SK-N-DZ (cell line): Measurements from ENCODE around the gene USP48.

Source experiments
- DNase-seq: peaks from one replicate; pipeline ENCODE4 v3.0.0-alpha.2; 2015; ENCODE audit warnings: low spot score

USP48 gene

DNA sequence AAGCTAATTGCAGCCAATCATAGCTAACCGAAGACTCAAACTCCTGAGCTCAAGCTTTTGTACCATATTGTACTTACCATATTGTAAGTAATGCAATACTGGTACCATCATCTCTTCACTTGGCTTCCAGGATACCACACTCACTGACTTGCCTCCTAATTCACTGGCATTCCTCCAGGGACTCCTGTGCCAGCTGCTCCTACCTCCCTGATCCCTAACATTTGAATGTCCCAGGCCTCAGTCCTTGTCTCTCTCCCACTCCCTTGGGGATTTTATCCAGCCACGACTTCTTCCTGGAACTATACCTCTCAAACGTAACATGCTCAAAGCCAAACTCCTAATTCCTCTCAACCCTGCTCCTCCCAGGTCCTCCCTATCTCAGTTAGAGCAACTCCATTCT is 33.8 kb downstream of the USP48 start:
- no peak for DNase-seq

DNA sequence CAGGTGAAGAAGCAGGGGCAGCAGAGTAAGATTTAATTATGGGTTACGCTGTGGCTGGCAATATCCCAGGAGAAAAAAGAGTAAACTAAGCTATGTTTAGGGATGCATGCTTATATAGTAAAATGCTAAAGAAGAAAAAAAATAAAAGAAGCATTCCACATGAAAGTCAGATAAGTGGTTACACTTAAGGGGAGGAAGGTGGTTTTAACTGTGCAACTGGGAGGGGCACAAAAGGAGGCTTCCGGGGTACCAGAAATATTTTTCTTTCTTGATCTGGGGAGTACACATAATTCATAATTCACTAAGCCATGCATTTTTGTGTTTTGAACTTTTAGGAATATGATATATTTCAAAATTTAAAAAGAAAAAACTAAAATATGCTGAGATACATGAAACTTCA is 39.5 kb downstream of the USP48 start:
- DNase-seq = no peak

DNA sequence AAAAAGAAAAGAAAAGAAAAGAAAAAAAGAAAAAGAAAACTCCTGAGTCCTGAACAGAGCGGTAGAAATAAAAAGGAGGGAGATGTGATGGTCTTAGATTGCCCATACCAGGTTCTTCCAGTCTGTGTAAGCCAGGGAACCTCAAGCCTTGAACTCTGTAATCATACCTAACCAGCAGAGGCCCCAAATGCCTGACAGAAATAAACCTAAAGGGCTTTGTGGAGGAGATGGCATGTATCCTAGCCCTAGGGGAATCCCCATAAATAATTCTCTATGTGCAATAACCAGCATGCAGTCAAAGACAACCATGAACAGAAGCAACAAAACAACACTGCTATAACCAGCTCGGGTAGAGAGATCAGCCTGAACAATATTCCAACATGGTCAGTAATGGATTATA is 40.4 kb downstream of the USP48 start:
- DNase-seq = no peak

DNA sequence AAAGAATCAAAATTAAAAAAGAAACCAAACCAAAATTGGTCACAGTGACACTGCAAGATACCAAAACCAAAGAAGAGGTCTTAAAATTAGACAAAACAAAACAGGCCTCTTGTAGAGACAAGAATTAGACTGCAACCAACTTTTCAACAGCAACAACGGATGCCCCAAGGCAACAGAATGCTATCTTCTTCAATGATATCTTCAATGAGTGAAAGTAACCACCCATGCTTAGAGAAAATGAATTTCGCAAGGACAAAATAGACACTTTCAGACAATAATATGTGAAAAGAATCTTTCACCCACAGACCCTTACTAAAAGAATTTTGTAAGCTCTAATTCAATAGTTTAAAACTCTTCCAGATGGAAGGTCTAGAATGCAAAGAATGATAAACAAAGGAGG is 41.7 kb downstream of the USP48 start:
- no peak for DNase-seq

DNA sequence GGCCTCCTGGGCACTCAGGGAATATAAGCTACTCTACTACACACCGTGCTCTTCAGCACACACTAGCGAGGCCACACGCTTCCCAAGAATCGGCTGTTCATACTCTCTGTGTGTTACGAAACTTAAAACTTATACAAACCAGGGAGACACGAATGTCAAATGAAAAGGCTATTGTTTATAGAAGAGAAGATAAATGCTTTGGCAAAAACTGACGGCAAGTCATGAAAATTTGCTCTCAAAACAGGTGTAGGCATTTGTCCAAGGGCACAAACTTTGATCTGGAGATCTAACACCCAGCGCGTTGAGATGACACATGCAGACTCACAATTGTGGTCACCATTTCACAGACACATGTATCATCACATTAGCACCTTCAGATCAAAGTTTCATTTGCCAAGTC is 46.1 kb downstream of the USP48 start:
- no peak for DNase-seq

DNA sequence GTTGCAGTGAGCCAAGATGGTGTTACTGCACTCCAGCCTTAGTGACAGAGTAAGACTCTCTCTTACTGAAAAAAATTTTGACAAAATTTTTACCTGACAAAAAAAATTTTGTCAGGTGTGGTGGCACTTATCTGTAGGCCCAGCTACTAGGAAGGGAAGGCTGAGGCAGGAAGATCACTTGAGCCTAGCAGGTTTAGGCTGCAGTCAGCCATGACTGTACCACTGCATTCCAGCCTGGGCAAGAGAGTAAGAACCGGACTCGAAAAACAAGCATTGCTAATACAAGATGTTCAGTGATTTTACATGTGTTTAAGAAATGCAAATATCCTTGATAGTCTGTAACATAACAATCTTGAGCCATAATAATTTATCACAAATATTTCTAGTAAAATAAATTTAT is 46.9 kb downstream of the USP48 start:
- no peak for DNase-seq

DNA sequence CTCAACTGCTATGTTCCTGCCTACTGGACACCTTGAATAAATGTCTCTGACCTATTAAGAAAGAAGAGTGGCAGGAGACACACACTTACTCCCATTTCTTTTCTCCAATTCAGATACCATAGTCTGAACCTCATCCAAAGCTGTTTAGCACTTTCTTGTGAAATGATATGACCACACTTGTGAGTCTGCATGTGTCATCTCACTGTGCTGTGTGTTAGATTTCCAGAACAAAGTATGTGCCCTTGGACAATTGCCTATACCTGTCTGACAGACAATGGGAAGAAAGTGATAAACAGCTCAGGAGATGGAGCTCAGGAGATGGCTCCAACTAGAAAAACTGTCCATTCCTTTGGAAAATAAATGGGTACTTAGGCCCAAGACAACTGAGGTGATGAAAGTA is 48.4 kb downstream of the USP48 start:
- DNase-seq = no peak

DNA sequence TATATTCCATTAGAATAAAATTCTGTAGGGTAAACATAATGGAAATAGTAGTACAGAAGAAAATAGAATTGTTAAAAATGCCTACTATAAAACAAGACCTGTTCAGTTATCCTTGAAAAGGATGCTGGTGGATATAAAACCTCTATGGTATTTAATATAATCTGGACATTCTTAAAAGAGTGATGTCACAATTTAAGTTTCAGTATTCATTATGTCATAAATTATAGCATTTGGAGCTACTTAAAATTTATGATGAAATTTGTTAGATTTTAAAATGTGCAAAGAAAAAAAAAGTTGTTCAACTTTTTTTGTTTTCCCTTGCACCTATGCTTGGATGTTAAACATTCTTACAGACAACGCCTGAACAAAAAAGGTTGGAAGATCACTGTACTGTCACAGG is 50.3 kb downstream of the USP48 start:
- no peak for DNase-seq

DNA sequence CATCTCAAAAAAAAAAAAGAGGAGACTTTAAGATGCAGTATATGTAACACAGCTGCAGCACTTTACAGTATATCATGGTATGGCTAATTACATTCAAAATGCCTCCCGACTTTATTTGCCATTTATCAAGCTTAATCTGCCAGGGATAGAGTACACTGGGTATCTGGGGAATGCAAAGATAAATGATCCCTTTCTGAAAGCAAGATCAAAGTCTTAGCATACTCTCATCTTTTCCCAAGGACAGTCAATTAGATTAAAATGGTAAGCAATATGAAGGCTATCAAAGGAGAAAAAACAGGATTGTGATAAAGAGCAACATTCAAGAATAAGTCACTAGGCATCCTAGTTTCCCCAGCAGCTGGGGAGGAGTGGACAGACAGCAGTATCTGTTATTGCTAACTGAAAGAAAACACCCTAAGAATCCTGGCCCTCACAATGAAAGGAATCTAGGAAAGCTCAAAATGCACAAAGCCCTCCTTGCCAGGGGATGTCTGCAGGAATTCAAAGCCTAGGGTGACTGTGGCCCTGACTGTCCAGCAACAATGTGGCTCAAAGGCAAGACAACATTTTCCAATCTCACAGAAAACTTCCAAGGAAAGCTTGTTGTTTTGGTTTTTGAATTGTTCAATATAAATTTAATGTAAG is 57.1 kb downstream of the USP48 start:
- DNase-seq = peak; percentile 45

DNA sequence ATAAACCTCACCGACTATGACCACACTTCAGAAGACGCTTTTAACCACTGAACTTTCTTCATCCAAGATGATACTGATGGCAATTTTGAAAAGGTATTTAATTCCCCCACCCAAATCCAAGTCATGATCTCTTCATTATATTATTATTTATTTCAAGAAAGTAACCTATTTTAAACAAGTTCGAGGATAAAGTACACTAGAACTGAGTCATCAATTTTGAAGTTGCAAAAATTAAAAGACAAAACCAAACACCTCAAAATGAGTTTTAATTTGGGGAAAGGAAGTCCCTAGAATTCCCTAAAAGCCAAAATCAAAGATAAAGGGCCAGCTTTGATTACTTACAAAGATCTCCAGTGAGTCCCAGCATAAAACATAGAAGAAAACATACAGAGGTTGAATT is 58.4 kb downstream of the USP48 start:
- DNase-seq = no peak

DNA sequence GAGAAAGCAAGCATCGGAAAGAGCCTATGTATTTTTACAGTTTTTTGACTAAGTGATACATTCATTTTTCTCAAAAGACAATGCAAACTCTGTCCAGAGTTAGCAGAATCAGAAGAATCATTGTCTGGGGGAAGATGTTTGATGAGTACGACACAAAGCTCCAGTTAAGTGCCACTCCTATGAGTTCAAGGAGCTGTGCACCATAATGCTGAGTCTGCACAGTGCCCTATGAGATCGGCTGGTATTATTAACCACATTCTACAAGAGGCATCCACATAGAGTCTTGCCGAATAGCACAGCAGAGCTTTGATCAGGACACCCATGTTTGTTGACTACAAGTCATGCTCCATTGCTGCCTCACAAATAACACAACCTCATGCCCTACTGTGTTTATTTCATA is 58.9 kb downstream of the USP48 start:
- DNase-seq = no peak

DNA sequence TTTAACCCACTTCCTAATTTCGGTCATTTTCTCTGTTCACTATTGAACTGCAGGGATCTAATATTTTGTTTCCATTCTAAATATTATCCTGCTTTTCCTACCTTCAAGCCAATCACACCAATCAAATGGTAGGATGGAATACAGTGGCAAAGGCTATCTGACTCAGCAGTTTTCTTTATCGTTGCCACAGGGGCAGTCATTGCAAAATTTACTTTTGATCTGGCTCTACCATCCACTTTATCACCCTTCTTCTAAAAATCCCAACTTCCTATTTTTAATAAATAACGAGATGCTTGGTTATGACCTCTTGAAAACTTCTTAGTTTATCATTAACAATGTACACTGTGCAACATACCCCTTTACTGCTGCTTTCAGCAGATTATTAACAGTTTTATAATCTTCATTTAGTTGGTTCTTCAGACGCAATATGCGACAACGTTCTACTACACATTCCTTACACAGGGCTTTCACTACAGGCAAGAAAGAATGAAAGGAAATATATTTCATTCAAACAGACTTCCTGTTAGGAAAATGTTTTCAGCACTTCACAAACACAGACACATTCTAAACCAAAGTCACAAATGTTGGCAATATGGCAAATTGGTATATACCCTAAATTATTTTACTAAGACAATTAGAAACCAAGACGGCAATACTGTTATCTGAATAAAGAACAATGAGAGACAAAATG is 61.5 kb downstream of the USP48 start:
- no peak for DNase-seq

DNA sequence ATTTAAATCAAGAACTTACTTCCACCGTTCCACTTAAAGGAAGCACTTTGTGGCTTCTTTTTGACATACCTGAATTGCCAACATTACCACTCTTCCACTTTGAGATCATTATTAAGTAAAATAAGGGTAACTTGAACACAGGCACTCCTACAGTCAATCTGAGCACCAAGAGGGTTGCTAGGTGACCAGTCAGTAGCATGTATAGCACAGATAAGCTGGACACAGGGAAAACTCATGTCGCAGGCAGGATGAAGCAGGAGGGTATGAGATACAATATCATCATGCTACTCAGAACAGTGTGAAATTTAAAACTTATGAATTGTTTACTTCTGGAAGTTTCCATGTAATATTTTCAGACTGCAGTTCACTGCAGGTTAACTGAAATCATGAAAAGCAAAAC is 66.8 kb downstream of the USP48 start:
- no peak for DNase-seq

DNA sequence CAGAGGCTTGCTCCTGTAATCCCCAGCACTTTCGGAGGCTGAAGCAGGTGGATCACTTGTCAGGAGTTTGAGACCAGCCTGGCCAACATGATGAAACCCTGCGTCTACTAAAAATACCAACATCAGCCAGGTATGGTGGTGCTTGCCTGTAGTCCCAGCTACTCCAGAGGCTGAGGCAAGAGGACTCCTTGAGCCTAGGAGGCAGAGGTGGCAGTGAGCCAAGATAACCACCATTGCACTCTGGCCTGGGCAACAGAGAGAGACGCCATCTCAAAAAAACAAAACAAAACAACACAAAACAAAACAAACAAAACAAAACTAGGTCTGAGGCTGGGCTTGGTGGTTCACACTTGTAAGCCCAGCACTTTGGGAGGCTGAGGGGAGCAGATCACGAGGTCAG is 75.1 kb downstream of the USP48 start:
- DNase-seq = no peak

DNA sequence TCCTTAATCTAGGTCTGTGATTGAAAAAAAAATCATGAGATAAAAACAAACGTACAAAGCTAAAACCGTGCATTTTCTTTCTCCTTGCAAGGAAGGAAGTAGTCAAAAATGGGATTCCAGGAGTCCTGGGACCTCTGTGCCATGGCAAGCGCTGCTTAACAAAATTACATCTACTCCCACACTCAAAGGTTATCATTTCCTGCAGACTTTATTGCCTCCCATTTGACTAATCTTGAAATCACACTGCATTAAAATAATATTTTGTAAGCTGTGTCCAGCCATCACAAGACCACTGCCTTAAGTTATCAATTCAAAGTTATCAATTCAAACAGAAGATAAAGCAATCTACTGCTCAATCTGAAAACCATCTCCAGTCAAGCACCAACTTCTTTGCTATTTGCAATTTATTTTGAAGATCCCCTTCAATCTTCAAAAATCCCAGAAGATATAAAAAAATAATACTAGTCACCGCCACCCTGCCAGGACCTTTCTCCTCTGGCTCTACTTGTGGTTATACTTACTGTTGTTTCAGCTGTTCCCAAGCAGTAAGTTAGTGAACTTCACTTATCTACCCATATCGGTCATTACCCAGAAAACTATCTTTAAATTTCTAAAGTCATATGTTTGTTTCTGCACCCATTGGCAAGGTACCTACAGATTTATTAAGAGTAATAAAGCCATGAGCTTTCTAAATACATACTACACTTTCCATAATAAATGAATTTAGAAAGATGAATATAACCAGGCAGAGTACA is 75.7 kb downstream of the USP48 start:
- DNase-seq = no peak

DNA sequence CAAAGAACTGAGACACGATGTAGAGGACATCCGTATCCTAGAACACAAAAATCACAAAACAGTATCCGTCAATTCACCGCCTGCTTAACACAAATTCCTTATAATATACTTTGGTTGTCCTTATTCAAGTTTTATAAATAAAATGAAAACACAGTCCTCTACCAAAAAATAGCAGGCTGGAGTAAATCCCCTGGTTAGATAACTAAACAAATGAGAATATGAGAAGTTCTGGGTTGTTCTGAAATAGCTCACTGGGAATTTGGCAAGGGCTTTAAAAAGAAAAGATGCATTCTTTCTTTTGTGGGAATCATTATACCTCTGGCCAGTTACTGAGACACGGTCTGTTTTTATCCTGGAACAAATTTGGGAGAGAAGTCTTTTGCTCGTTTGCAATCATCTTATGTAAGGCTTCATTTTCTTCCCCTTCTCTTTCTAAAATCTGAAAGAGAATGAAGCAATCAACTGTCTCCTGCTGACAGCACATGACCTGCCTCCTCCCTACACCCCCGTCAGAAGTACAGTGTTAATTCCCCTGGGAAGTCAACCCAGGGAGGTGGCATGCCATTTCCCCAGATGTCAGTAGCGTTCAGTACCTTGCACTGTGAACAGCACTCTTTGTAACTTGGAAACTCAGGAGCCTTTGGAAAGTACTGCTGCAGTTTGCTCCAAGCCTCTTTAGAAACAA is 76.7 kb downstream of the USP48 start:
- no peak for DNase-seq

DNA sequence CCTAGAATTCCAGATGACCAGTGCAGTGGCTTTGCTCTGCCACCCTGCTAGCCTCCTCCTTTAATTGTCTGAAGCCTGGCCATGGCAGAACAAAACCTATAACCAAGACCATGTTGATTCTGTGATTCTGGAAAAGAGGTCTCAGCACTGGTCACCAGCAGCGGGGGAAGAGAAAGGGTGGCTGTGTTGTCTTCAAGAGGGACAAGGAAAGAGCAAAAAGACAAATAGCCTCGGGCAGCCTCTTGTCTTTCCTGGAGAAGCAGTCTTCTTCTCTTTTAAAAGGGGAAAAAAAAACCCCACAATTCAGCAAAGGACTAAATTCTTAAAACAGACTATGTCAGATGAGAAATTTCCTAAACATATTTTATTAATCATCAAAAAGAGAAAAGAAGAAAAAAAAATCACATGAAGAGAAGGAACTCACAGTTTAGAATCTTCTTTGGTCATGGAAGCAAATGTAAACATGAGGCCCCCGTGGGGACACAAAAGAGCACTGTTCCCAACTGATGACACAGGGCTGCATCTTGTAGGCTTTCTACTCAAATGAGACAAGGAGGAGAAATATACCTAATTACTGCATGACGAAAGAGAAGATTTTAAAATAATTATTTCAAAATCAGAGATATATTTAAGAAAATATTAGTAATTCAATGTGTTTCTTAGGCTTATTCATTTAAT is 77.5 kb downstream of the USP48 start:
- DNase-seq = no peak

DNA sequence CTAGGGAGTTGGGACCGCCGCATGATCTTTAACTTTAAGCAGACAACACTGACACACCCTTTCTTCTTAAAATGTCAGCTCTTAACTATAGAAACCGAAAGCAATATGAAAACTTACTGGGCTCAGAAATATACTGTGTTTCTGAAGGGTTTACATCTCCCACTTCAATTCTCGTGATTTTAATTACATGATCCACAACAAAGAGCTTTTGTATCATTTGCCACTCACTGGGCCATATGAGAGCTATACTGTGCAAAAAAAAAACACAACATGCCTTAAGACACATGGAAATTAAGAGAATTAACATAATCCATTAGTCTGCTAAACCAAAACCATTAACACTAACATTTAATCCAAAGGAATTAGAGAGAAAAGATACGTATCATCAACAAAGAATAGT is 78.8 kb downstream of the USP48 start:
- no peak for DNase-seq

DNA sequence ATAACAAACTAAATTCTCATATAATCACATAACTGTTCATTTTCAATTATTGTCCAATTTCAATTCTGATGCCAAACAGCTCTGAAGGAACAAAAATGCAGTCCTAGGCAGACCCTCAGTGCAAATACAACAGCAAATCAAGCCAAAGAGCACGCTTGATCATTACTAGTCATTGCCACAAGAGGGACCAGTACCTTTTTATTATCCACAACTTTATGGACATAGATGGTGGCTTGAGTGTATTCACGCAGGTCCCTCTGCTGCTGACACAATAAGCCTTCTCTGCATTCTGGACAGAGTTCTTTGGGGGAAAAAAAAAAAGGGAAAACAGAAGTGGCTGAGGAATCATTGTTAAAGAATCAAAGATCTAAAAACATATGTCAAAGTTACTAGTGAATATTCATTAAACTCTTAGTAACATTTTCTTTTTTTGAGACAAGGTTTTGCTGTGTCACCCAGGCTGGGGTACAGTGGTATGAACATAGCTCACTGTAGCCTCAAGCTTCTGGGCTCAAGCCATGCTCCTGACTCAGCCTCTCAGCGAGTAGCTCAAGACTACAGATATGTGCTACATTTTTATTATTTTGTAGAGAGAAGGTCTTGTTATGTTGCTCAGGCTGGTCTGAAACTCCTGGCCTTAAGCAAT is 79.5 kb downstream of the USP48 start:
- peak; percentile 7 for DNase-seq

DNA sequence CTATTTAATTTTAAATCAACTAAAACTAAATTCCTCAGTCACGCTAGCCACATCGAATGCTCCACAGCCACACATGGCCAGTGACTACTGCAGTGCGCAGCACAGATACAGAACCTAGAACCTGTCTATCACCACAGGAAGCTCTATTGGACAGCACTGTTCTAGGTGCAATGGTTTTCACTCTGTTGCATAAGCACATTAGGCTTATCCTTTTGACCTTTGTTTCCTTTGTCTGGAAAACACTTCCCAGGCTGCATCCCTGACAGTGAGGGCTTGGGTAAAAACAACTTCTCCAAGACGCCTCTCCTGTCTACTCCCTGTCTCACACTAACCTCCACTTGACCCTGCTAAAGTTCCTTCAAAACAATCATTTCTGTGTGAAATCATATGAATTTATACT is 80.2 kb downstream of the USP48 start:
- no peak for DNase-seq

DNA sequence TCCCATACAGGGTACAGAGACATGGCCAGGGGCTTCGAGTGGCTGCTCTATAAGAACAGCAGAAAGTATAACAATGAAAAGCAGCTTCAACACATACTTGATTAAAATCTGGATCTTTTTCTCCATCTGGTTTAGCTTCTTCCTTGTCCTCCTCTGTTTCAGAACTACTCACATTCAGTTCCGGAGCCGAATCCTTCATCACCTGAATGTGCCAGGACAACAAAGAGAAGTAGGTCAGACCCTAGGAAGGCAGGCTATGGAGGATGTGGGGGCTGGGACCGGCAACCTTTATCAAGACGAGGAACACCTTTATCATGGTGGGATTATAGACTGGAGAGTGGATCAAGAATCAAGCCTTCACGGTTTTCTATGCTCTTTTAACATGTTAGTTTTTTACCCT is 81.5 kb downstream of the USP48 start:
- DNase-seq = no peak
